ENCODE measurements around the gene RTEL1.

DNA sequence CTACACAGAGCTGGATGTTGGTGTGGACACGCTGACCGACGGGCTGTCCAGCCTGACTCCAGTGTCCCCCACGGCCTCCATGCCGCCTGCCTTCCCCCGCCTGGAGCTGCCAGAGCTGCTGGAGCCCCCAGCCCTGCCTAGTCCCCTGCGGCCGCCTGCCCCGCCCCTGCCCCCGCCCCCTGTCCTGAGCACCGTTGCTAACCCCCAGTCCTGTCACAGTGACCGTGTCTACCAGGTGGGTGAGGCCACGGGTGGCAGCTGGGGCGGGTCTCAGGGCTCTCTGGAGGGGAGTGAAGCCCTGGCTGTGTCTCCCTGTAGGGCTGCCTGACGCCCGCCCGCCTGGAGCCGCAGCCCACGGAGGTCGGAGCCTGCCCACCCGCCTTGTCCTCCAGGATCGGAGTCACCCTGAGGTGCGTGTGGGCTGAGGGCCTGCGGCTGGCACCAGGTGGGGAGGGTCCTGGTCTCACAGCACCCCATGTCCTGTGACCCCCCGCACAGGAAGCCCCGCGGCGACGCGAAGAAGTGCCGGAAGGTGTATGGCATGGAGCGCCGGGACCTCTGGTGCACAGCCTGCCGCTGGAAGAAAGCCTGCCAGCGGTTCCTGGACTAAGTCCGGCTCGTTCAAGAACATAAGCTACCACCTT lies 84.4 kb downstream of the RTEL1 start:
- no peak for TF ChIP-seq ZFP3 (CRISPR knock-in tag; IDR thresholded peaks at IDR 0.05)
- TF ChIP-seq, protein P1, sequence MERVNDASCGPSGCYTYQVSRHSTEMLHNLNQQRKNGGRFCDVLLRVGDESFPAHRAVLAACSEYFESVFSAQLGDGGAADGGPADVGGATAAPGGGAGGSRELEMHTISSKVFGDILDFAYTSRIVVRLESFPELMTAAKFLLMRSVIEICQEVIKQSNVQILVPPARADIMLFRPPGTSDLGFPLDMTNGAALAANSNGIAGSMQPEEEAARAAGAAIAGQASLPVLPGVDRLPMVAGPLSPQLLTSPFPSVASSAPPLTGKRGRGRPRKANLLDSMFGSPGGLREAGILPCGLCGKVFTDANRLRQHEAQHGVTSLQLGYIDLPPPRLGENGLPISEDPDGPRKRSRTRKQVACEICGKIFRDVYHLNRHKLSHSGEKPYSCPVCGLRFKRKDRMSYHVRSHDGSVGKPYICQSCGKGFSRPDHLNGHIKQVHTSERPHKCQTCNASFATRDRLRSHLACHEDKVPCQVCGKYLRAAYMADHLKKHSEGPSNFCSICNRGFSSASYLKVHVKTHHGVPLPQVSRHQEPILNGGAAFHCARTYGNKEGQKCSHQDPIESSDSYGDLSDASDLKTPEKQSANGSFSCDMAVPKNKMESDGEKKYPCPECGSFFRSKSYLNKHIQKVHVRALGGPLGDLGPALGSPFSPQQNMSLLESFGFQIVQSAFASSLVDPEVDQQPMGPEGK (CRISPR knock-in tag; IDR thresholded peaks at IDR 0.05; ENCODE audit: borderline replicate concordance), result no peak
- TF ChIP-seq ZC3H10 (CRISPR knock-in tag; IDR thresholded peaks at IDR 0.05), result no peak
- no peak for TF ChIP-seq SNAI2 (CRISPR knock-in tag; IDR thresholded peaks at IDR 0.05)
- no peak for TF ChIP-seq CSDC2 (CRISPR knock-in tag; IDR thresholded peaks at IDR 0.05)
- no peak for TF ChIP-seq RARB (CRISPR knock-in tag; IDR thresholded peaks at IDR 0.05)
- TF ChIP-seq ZFP30 (CRISPR knock-in tag; IDR thresholded peaks at IDR 0.05), result no peak
- no peak for TF ChIP-seq OSR1 (CRISPR knock-in tag; IDR thresholded peaks at IDR 0.05)
- no peak for TF ChIP-seq ESRRG (CRISPR knock-in tag; IDR thresholded peaks at IDR 0.05)
- no peak for TF ChIP-seq PPARA (CRISPR knock-in tag; IDR thresholded peaks at IDR 0.05; ENCODE audit: borderline replicate concordance)
- no peak for TF ChIP-seq CSRNP3 (CRISPR knock-in tag; IDR thresholded peaks at IDR 0.05)
- no peak for TF ChIP-seq TOX (CRISPR knock-in tag; IDR thresholded peaks at IDR 0.05; ENCODE audit: borderline replicate concordance)

All from SK-N-SH treated with all-trans-retinoic acid at 6 μM for 48 hours (cell line).